HUES64 (cell line): ENCODE data around the gene SAMD4A.

Experiments used
- H3K27ac ChIP-seq: 2 replicates; pipeline ENCODE4 v1.7.0; 2013; ENCODE audit warnings: low read depth, low read length, inconsistent platforms
- H3K27me3 ChIP-seq: 2 replicates; pipeline ENCODE4 v1.6.1; 2013; ENCODE audit warnings: mild to moderate bottlenecking, low read length; ENCODE audit not compliant: insufficient read depth
- H3K36me3 ChIP-seq: 2 replicates; pipeline ENCODE4 v1.6.1; 2013; ENCODE audit warnings: mild to moderate bottlenecking, low read length; ENCODE audit not compliant: insufficient read depth
- H3K4me1 ChIP-seq: 2 replicates; pipeline ENCODE4 v1.6.1; 2013; ENCODE audit warnings: mild to moderate bottlenecking, low read length, moderate library complexity; ENCODE audit not compliant: insufficient read depth
- H3K4me3 ChIP-seq: 2 replicates; pipeline ENCODE4 v1.5.1; 2013; ENCODE audit warnings: mild to moderate bottlenecking, low read length, moderate library complexity
- H3K9ac ChIP-seq: 2 replicates; pipeline ENCODE4 v1.6.1; 2013; ENCODE audit warnings: mild to moderate bottlenecking, low read depth, low read length
- H3K9me3 ChIP-seq: 2 replicates; pipeline ENCODE4 v1.6.1; 2013; ENCODE audit warnings: low read depth, low read length; ENCODE audit not compliant: insufficient read depth
- WGBS: fragments of 150-250, 120-280 bp; methylation state at CpG from one replicate; pipeline ENCODE4 v1.1.7; 2013; ENCODE audit warnings: missing lambda C conversion rate; 5-methylcytosine and 5-hydroxymethylcytosine counted together

The SAMD4A gene

DNA sequence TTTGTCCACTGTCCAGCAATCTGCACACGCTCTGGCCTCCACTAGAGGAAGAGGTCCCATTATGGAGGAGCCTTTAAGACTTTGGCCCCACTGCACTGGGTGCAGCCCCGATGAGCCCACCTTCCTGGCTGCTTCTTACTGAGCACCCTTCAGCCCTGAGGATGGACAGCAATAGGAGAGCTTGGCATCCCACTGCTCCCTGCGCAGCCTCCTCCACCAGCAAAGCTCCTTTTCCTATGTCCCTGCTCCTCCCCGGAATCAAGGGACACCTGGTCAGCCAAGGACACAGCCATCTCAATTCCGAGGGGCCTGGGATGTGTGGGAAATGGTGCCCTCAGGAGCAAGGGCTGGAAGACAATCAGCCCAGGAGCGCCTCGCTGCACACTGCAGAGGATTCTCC, 241.0 kb downstream of the SAMD4A start:
- Histone ChIP-seq H3K27me3 (peaks cover 4% of the 10 kb centered on the region; the same call in 1 of the 2 replicates), H3K9me3 (no peaks in the 10 kb centered on the region), H3K36me3 (no peaks in the 10 kb centered on the region), H3K9ac (no peak overlapping the region), H3K4me3 (no peak overlapping the region), H3K27ac (no peak overlapping the region), H3K4me1 (peaks cover 12% of the 10 kb centered on the region)
- 93% methylated on average over 7 of the region's 7 CpGs for WGBS

DNA sequence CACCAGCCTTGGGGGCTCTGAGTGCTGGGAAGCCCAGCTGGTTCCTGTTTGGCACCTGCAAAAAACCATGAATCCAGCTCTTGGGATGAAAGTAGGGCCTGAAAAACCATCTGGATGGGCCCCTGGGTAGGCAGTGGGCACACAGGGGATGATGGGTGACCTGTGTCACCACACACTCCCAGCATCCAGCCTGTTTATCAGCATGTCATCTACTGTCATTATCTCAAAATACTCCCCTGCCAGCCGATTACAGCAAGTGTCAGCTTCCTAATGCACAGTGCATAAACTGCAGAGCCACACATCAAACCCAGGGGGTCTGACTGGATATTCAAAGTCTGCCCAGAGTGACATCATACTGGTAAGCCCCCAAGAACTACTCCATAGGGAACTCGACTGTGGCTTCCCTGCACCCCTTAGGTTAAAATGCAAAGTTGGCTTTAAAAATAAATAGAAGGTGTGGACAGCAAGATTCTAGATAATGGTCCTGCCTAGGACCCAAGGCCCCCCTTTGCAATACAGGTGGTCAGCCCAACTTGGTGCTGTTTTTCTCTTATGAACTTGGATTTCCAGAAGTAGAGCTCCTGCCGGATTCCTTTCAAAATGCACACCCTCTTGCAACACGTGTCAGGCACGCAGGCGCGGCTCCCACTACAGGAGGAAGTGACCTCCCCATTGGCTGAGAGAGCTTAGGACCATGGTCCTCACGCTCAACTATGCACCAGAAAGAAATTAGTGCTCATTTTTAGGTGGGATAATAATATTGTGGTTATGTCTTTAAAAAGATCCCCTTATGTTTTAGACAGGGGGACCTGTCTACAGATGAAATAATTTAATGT, 241.6 kb downstream of the SAMD4A start:
- WGBS: 88% methylated on average over 8 of the region's 8 CpGs
- peaks cover 4% of the 10 kb centered on the region; the same call in 1 of the 2 replicates for H3K27me3 ChIP-seq
- no peaks in the 10 kb centered on the region for H3K36me3 ChIP-seq
- no peak overlapping the region for H3K4me3 ChIP-seq
- H3K27ac ChIP-seq: no peak overlapping the region
- no peak overlapping the region for H3K9ac ChIP-seq
- H3K9me3 ChIP-seq: no peaks in the 10 kb centered on the region
- peaks cover 12% of the 10 kb centered on the region for H3K4me1 ChIP-seq

DNA sequence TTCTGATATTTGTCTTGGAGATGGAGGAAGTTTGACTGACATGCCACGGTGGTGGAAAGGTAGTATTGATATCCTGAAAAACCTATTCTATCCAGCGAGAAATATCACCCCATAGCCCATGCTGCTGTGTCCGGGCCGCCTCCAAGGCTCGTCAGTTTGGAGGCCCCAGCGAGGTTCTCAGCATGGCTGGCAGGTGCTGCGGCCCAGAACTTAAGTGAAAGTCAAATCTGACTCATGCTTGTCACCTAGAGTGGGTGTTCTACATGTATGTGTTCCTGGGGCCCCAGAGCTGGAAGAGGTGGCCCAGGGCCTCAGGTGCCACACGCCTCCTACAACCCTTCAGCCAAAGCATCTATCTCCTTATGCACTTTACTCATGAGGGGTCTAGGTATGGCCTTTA, 242.8 kb downstream of the SAMD4A start:
- no peaks in the 10 kb centered on the region for H3K9me3 ChIP-seq
- no peak overlapping the region for H3K27ac ChIP-seq
- H3K4me1 ChIP-seq: peaks cover 9% of the 10 kb centered on the region
- no peak overlapping the region for H3K9ac ChIP-seq
- H3K27me3 ChIP-seq: no peaks in the 10 kb centered on the region
- H3K4me3 ChIP-seq: no peak overlapping the region
- no peaks in the 10 kb centered on the region for H3K36me3 ChIP-seq
- WGBS: 92% methylated on average over 7 of the region's 8 CpGs

DNA sequence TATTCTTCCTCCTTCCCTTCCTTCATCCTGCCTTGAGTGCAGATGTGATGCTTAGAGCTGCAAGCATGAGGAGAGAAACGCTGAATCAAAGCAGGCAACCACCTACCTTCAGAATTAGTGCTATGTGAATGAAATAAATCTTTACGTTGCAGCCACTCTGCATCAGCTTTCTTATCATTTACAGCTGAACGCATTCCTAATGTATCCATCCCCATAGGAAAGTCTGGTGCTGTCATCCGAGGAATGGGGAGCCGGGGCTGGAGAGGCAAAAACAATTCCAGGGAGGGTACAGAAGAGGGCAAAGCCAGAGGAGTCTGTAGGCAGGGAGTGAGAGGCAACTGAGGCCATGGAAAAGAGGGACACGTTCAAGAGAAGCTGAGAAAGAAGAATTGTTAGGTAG, 245.7 kb downstream of the SAMD4A start:
- Histone ChIP-seq H3K9ac (no peak overlapping the region), H3K9me3 (no peaks in the 10 kb centered on the region), H3K4me1 (no peaks in the 10 kb centered on the region), H3K27ac (no peak overlapping the region), H3K36me3 (no peaks in the 10 kb centered on the region), H3K27me3 (no peaks in the 10 kb centered on the region), H3K4me3 (no peak overlapping the region)
- WGBS: 87% methylated on average over 5 of the region's 6 CpGs

DNA sequence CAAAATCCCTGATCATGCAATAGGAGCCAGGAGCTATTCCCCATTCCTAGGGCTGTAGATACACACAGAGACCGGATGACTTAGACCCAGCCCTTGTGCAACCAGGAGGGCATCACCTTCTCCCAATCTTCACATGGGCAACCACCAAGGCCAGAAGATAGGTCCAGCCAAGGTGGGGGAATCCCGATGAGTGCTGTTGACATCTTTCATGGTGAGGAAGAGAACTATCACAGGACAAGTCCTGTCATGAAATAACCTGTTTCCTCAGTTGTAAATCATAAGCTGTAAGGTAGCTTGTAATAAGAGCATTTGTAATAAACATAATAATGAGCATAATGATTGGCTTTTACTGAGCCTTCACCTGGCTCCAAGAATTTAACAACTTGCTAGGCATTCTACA, 246.2 kb downstream of the SAMD4A start:
- Histone ChIP-seq H3K27me3 (no peaks in the 10 kb centered on the region), H3K27ac (no peak overlapping the region), H3K9me3 (no peaks in the 10 kb centered on the region), H3K4me1 (no peaks in the 10 kb centered on the region), H3K4me3 (no peak overlapping the region), H3K9ac (no peak overlapping the region), H3K36me3 (no peaks in the 10 kb centered on the region)
- WGBS: 98% methylated on average over 2 of the region's 2 CpGs

DNA sequence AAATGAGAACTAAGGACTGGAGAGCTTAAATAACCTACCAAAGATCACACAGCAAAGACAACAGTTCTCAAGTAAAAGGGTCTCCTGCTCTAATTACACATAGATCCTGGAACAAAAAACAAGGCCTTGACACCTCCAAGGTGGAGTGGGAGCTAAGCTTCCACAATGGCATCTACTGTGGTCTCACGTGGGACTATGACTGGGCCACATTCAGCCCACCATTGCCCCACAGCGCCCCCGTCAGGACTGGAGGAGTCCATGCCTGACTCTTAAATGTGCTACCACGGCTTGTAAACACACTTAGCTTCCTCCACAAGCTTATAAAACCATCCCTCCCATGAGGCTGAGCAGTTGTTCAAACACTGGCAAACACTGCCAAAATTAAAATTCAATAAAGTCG, 247.1 kb downstream of the SAMD4A start:
- H3K36me3 ChIP-seq: no peaks in the 10 kb centered on the region
- no peak overlapping the region for H3K27ac ChIP-seq
- no peak overlapping the region for H3K9ac ChIP-seq
- no peaks in the 10 kb centered on the region; the same call in 1 of the 2 replicates for H3K4me1 ChIP-seq
- H3K4me3 ChIP-seq: no peak overlapping the region
- no peaks in the 10 kb centered on the region for H3K27me3 ChIP-seq
- H3K9me3 ChIP-seq: no peaks in the 10 kb centered on the region
- 88% methylated on average over 5 of the region's 5 CpGs for WGBS

DNA sequence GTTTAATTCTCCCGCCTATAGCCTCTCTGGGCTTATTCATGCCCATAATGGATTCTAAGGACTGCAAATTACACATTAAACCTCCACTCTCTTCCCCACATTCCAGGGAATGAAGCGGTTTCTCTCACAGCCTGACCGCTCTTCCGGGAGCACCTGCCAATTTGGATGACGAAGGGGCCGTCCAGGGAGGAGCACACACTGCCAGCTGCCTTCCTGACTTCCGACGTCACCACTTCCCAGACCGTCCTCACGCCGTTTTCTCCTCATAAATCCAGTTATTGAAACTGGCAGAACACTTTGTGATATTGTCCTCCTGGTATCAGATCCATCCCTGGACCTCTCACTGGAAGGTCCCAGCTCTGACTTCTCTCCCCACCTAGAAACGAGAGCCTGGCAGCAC, 248.1 kb downstream of the SAMD4A start:
- Histone ChIP-seq H3K27me3 (no peaks in the 10 kb centered on the region), H3K36me3 (no peaks in the 10 kb centered on the region)

DNA sequence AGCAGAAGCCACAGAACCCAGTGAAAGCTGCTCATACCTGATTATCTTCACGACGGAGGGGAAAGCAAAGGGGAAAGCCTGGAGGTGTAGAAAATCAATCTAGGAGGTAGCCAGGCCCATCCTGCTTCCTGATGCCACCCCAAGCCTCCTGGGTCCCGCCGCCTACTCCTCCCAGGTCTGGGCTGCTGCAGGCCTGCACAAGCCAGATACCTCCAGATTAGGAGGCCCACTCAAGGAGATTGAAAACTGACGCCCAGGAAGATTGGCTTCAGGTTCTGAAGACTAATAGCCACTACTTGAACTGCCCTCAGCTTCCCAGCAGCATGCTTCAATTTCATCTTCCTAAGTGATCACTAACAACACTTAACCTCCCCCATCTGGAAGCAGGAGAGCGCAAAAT, 248.6 kb downstream of the SAMD4A start:
- no peak overlapping the region for H3K9ac ChIP-seq

More for the DNA sequence above, 248.1 kb downstream of the SAMD4A start:
- Histone ChIP-seq H3K27ac (no peak overlapping the region), H3K9ac (no peak overlapping the region), H3K9me3 (no peaks in the 10 kb centered on the region), H3K4me1 (no peaks in the 10 kb centered on the region; the same call in 1 of the 2 replicates), H3K4me3 (no peak overlapping the region)
- 93% methylated on average over 12 of the region's 12 CpGs for WGBS

DNA sequence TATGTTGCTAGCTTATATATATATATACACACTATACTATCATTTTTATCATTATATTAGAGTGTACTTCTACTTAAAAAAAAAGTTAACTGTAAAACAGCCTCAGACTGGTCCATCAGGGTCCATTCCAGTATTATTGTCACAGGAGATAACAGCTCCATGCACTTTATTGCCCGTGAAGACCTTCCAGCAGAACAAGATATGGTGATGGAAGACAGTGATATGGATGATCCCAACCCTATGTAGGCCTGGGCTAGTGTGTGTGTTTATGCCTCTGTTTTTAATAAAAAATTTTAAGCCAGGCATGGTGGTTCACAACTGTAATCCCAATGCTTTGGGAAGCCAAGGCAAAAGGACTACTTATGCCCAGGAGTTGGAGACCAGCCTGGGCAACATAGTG, 249.5 kb downstream of the SAMD4A start:
- Histone ChIP-seq H3K4me3 (no peak overlapping the region), H3K9ac (no peak overlapping the region), H3K36me3 (no peaks in the 10 kb centered on the region), H3K27ac (no peak overlapping the region), H3K9me3 (no peaks in the 10 kb centered on the region), H3K27me3 (no peaks in the 10 kb centered on the region), H3K4me1 (no peaks in the 10 kb centered on the region; the same call in 1 of the 2 replicates)
- WGBS: 96% methylated on average over 1 of the region's 1 CpG

More for the DNA sequence above, 248.6 kb downstream of the SAMD4A start:
- H3K36me3 ChIP-seq: no peaks in the 10 kb centered on the region
- no peaks in the 10 kb centered on the region for H3K9me3 ChIP-seq
- H3K4me1 ChIP-seq: no peaks in the 10 kb centered on the region; the same call in 1 of the 2 replicates
- H3K4me3 ChIP-seq: no peak overlapping the region
- no peak overlapping the region for H3K27ac ChIP-seq
- 96% methylated on average over 6 of the region's 6 CpGs for WGBS
- no peaks in the 10 kb centered on the region for H3K27me3 ChIP-seq

DNA sequence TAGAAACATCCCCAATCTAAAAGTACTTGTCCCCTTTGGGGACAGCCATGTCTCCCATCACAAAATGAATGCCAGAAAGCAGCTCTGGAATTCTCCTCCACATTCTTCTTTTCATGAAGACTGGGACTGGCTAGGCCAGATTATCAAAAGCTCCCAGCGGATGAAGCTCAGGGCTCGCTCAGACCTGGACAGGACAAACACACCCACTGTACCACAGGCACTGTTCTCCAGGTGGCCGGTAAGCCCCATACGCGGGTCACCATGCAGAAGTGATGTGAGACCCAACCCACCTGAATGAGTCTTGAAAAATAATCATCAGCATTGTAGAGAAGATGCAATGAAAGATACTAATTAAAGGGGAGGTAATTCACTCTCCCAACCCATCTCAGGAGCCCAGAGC, 250.6 kb downstream of the SAMD4A start:
- H3K27me3 ChIP-seq: no peaks in the 10 kb centered on the region
- H3K4me1 ChIP-seq: no peaks in the 10 kb centered on the region; the same call in 1 of the 2 replicates
- 95% methylated on average over 5 of the region's 5 CpGs for WGBS
- no peak overlapping the region for H3K4me3 ChIP-seq
- H3K36me3 ChIP-seq: no peaks in the 10 kb centered on the region
- no peak overlapping the region for H3K9ac ChIP-seq
- H3K9me3 ChIP-seq: no peaks in the 10 kb centered on the region
- no peak overlapping the region for H3K27ac ChIP-seq

DNA sequence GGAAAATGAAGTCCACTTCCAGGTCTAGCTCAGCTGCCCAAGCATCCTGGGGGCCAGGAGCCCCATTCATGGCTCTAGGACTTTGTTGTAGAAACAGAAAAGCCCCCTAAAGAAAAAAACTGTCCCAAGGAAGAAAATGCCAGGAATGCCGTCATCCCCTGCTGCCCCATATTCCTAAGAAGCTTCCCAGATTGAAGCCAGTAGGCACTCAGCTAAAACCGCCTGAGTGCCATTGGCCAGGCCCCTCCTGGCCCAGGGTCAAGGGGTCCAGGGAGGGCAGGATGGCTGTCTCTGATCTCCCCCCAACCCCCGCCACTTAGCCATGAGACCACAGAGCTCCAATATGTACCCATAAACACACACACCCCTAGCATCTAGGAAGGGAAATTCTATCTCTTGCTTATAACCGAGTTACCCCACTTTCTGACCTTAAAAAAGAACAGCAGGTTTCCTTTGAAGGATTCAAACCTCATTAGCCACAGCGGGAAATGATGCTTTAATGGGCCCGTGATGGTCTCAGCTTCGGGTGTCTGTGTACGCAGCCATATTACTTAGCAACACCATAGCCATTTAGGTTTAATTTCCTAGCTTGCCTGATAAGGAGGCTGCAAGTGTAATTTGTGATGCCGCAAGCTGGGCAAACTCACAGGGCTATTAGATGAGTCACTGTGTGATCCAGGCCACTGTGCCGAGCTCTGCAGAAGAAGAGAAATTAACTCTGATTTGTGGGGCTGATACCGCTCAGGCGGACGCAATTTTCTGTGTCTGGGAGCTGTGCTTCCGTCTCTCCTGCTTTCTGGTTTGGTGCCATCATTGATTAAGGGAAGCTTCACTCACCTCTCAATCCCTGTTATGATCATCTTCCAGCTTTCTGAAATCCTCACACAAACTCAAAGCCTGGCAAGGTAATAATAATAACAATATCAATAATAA, 251.5 kb downstream of the SAMD4A start:
- Histone ChIP-seq H3K36me3 (no peaks in the 10 kb centered on the region), H3K4me1 (no peaks in the 10 kb centered on the region; the same call in 1 of the 2 replicates), H3K4me3 (no peak overlapping the region), H3K9me3 (no peaks in the 10 kb centered on the region), H3K27me3 (no peaks in the 10 kb centered on the region), H3K27ac (no peak overlapping the region), H3K9ac (no peak overlapping the region)
- 84% methylated on average over 14 of the region's 14 CpGs for WGBS
